Epithelial cell of proximal tubule (primary cell): ENCODE data around the gene RPRD1B. TPM values are rescaled to one million over a fixed set of nuclear protein-coding genes. Genes with fewer than 3 reads are reported as not detected.
"Not testable (repeated sequence)": the region's sequence is repeated elsewhere in the genome, so short reads cannot be mapped to it uniquely, and the experiment has no call there.

Source experiments
- DNase-seq: peaks from one replicate; pipeline ENCODE4 v3.0.0-alpha.2; 2011; ENCODE audit warnings: low read depth
- H3K4me3 ChIP-seq: 2 replicates; pipeline ENCODE4 v1.5.1; 2011; ENCODE audit warnings: low read depth, mild to moderate bottlenecking, low read length
- total RNA-seq: library from RNA; depleted of rRNA; stranded (reverse); fragments of >200 nt; gene quantifications from 2 replicates; pipeline ENCODE4 v1.2.3, GENCODE V29; 2015
- TF ChIP-seq, protein P1 (sequence below): conservative IDR thresholded peaks from 2 replicates; pipeline ENCODE4 v1.5.1; 2012; ENCODE audit warnings: low read depth, mild to moderate bottlenecking, low read length

RPRD1B gene
- total RNA-seq, 1 donor from 2014 or later, result 19.9 TPM

DNA sequence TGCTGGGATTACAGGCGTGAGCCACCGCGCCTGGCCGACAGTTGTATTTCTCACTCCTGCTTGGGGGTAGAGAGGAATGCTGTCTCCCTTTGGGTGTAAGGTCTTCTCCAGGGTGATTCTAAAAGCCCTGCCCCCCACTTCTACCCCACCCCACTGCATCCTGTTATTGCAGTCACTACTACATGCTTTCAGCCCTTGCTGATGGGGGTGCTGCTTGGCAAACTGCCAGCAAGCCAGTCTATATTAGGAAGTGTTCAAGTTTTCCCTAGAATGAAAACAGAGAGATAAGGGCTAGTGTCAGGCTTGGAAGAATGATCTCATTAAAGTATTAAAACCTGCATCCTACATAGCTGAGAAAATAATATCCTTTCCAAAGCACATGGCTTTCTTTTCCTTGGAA lies 31.6 kb upstream of the RPRD1B start:
- no peak overlapping the region for H3K4me3 ChIP-seq
- DNase-seq, result no peak
- TF ChIP-seq, protein P1, sequence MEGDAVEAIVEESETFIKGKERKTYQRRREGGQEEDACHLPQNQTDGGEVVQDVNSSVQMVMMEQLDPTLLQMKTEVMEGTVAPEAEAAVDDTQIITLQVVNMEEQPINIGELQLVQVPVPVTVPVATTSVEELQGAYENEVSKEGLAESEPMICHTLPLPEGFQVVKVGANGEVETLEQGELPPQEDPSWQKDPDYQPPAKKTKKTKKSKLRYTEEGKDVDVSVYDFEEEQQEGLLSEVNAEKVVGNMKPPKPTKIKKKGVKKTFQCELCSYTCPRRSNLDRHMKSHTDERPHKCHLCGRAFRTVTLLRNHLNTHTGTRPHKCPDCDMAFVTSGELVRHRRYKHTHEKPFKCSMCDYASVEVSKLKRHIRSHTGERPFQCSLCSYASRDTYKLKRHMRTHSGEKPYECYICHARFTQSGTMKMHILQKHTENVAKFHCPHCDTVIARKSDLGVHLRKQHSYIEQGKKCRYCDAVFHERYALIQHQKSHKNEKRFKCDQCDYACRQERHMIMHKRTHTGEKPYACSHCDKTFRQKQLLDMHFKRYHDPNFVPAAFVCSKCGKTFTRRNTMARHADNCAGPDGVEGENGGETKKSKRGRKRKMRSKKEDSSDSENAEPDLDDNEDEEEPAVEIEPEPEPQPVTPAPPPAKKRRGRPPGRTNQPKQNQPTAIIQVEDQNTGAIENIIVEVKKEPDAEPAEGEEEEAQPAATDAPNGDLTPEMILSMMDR, result no peak

- no peak for DNase-seq
- TF ChIP-seq, protein P1, result no peak
- no peak overlapping the region for H3K4me3 ChIP-seq
Observed at GRCh38 chr20:38002422-38002821, 31.1 kb upstream of the RPRD1B start.

GRCh38 chr20:38004416-38004815 lies 29.1 kb upstream of the RPRD1B start:
- no peak overlapping the region for H3K4me3 ChIP-seq
- no peak for DNase-seq
- TF ChIP-seq, protein P1, result no peak

- DNase-seq, result no peak
- TF ChIP-seq, protein P1, result no peak
- no peak overlapping the region for H3K4me3 ChIP-seq
Observed at GRCh38 chr20:38005903-38006302, 27.6 kb upstream of the RPRD1B start.

DNA sequence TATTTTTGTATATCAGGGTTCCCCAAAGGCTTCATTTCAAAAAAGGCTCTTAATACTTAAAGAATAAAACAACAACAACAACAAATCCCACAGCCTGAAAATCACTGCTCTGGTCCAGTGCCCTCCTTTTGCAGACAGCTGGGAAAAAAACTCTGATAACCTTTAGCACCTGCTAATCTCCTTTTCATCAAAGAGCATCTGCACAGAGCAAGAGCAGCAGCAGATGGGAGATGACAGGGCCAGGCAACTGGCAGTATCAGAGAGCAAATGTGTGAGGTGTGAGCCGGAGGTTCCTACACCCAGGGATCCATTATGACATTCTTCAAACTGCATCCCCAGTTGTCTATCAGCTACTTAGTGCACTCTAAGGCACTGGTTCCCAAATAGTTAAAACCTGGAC lies 26.0 kb upstream of the RPRD1B start:
- no peak for DNase-seq
- H3K4me3 ChIP-seq, result no peak overlapping the region
- TF ChIP-seq, protein P1, result no peak

- no peak overlapping the region for H3K4me3 ChIP-seq
- DNase-seq, result no peak
- TF ChIP-seq, protein P1, result no peak
Observed at GRCh38 chr20:38008233-38008944, 25.2 kb upstream of the RPRD1B start.

- H3K4me3 ChIP-seq, DNase-seq: not testable (repeated sequence)
Observed at GRCh38 chr20:38009416-38009815, 24.1 kb upstream of the RPRD1B start.
